ENCODE measurements around the gene RARA.

DNA sequence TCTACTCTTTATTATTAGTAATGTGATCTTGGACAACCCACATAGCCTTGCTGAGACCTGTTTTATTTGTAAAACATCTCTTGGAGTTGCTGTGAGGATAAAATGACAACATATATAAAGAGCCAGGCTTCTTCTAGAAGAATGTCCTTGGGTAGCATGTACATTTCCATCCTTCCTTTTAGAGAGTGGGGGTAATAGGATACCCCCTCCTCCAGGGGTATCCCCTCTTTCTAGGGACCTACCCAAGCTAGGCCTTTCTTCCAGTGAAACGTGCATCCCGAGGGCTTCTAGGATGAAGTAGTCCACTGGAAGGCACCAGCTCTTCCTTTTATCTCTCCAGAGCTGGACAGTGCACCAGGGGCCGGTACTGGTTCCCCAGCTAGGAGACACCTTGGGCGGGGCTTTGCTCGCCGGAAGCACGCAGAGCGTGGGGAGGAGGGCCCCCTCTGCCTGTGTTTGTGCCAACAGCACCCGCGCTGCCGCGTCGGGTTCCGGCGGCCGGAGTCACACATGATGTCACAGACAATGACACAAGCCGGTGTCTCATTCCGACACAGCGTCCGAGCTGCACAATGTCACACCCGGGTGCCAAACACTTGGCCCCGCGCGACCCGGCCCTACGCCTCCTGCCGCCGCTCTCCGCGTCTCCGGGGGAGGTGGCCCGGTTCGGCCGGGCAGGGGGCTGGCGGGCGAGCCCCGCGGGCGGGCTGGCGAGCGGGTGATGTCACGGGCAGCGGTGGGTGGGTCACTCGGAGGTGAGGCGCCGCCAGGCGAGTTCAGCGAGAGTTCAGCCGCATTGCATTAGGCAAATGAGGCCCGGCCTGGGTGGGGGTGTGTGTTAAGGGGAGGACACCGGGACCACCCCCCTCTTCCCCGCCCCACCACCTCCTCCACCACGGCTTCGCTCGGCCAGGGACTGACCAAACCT is 32.2 kb downstream of the RARA start:
- no peak for TF ChIP-seq GATA2 (IDR thresholded peaks at IDR 0.05; ENCODE audit: low read depth, low read length)
- no peak for TF ChIP-seq GATA3 (IDR thresholded peaks at IDR 0.05; ENCODE audit: low read depth, low read length)

Measured in SH-SY5Y (cell line).